Liver (tissue), 9 donors: ENCODE results near the gene CCM2. TPM values are rescaled to one million over a fixed set of nuclear protein-coding genes. Genes with fewer than 3 reads are reported as not detected.

Experiments
- DNase-seq: peaks from one replicate; pipeline ENCODE4 v3.0.0-alpha.2; 2017; ENCODE audit warnings: low spot score
- H3K27ac ChIP-seq, 2 donors: one replicate each; pipeline ENCODE4 v1.7.0; 2013; ENCODE audit warnings: inconsistent platforms in 2 of 2, low read length in 2 of 2, control low read depth in 1 of 2, low read depth in 1 of 2, mild to moderate bottlenecking in 1 of 2
- H3K27me3 ChIP-seq, 4 donors: one replicate each; pipeline versions ENCODE4 v1.6.1 to v1.7.0; 2013; ENCODE audit warnings: low read length in 3 of 4, inconsistent platforms in 1 of 4, mild to moderate bottlenecking in 1 of 4, moderate library complexity in 1 of 4; ENCODE audit not compliant: control insufficient read depth in 4 of 4, insufficient read depth in 4 of 4
- H3K36me3 ChIP-seq, 4 donors: one replicate each; pipeline versions ENCODE4 v1.6.1 to v1.7.0; 2013; ENCODE audit warnings: low read length in 3 of 4, mild to moderate bottlenecking in 3 of 4, low read depth in 1 of 4, moderate library complexity in 1 of 4; ENCODE audit not compliant: control insufficient read depth in 4 of 4, insufficient read depth in 3 of 4
- H3K4me1 ChIP-seq, 4 donors: one replicate each; pipeline versions ENCODE4 v1.6.1 to v1.7.0; 2013; ENCODE audit warnings: low read length in 3 of 4, mild to moderate bottlenecking in 3 of 4, moderate library complexity in 1 of 4; ENCODE audit not compliant: control insufficient read depth in 4 of 4, insufficient read depth in 4 of 4
- H3K4me3 ChIP-seq, 3 donors: one replicate each; pipeline versions ENCODE4 v1.6.1 to v1.7.0; 2013; ENCODE audit warnings: low read length in 3 of 3, control low read depth in 1 of 3, low read depth in 1 of 3, mild to moderate bottlenecking in 1 of 3
- H3K9ac ChIP-seq, 2 donors: one replicate each; pipeline ENCODE4 v1.7.0; 2013; ENCODE audit warnings: low read length in 2 of 2, mild to moderate bottlenecking in 2 of 2, moderate library complexity in 2 of 2, control low read depth in 1 of 2, low read depth in 1 of 2
- H3K9me3 ChIP-seq, 4 donors: one replicate each; pipeline versions ENCODE4 v1.6.1 to v1.7.0; 2013; ENCODE audit warnings: low read length in 3 of 4; ENCODE audit not compliant: control insufficient read depth in 4 of 4
- EGR1 ChIP-seq, 2 donors: IDR thresholded peaks; 2 replicates each; pipeline ENCODE4 v1.6.1; 2016 to 2018; ENCODE audit warnings: antibody characterized with exemption in 2 of 2, low read depth in 2 of 2
- FOXA1 ChIP-seq: IDR thresholded peaks from 2 replicates; pipeline ENCODE4 v1.6.1; 2016; ENCODE audit warnings: antibody characterized with exemption
- FOXA2 ChIP-seq: IDR thresholded peaks from 2 replicates; pipeline ENCODE4 v1.6.1; 2016; ENCODE audit warnings: antibody characterized with exemption
- GABPA ChIP-seq, 2 donors: IDR thresholded peaks in 1 of 2; conservative IDR thresholded peaks in 1 of 2; 2 replicates each; pipeline ENCODE4 v1.6.1; 2016; ENCODE audit warnings: antibody characterized with exemption in 2 of 2, mild to moderate bottlenecking in 1 of 2, moderate library complexity in 1 of 2
- HNF4A ChIP-seq, 2 donors: conservative IDR thresholded peaks; 2 replicates each; pipeline ENCODE4 v1.6.1; 2016; ENCODE audit warnings: antibody characterized with exemption in 2 of 2, mild to moderate bottlenecking in 2 of 2
- HNF4G ChIP-seq: IDR thresholded peaks from 2 replicates; pipeline ENCODE4 v1.6.1; 2016; ENCODE audit warnings: antibody characterized with exemption
- JUND ChIP-seq, 2 donors: IDR thresholded peaks; 2 replicates each; pipeline ENCODE4 v1.6.1; 2016; ENCODE audit warnings: antibody characterized with exemption in 2 of 2
- NR2F2 ChIP-seq: IDR thresholded peaks from 2 replicates; pipeline ENCODE4 v1.6.1; 2016; ENCODE audit warnings: antibody characterized with exemption
- RAD21 ChIP-seq, 2 donors: IDR thresholded peaks; 2 replicates each; pipeline ENCODE4 v1.6.1; 2016; ENCODE audit warnings: antibody characterized with exemption in 2 of 2, mild to moderate bottlenecking in 2 of 2
- SP1 ChIP-seq: IDR thresholded peaks from 2 replicates; pipeline ENCODE4 v1.6.1; 2018; ENCODE audit warnings: antibody characterized with exemption, mild to moderate bottlenecking
- TAF1 ChIP-seq: conservative IDR thresholded peaks from 2 replicates; pipeline ENCODE4 v1.6.1; 2016; ENCODE audit warnings: antibody characterized with exemption, mild to moderate bottlenecking
- WGBS: extraction: QIAGEN DNeasy Blood & Tissue Kit; methylation state at CpG from one replicate; pipeline ENCODE4 v1.1.7; 2013; 5-methylcytosine and 5-hydroxymethylcytosine counted together
- polyA plus RNA-seq, 2 donors: library from polyadenylated mRNA; stranded (reverse) in 1 of 2; unstranded in 1 of 2; fragments of 200-250 nt in 1 of 2; fragments of >200 nt in 1 of 2; fragmentation: Nextera tagmentation in 1 of 2; extraction: Ambion mirVana in 1 of 2; gene quantifications; one replicate each; pipeline versions ENCODE4 v1.2.1 to v1.2.3, GENCODE V29; 2013 to 2015
- total RNA-seq, 2 donors: library from RNA; depleted of rRNA; stranded (reverse); fragments of >200 nt; gene quantifications; one replicate each; pipeline ENCODE4 v1.2.3, GENCODE V29; 2014
- TF ChIP-seq, protein P1 (sequence below): fragments of 150-350 bp; IDR thresholded peaks from 2 replicates; pipeline ENCODE4 v1.5.1; 2017; ENCODE audit warnings: improper control_type of control experiment, low read depth, low read length; ENCODE audit not compliant: missing input control
- TF ChIP-seq, protein P2 (sequence below): IDR thresholded peaks from 2 replicates; pipeline ENCODE4 v1.6.1; 2016; ENCODE audit warnings: antibody characterized with exemption
- TF ChIP-seq, protein P3 (sequence below): IDR thresholded peaks from 2 replicates; pipeline ENCODE4 v1.6.1; 2016; ENCODE audit warnings: antibody characterized with exemption
- TF ChIP-seq, protein P4 (sequence below): IDR thresholded peaks from 2 replicates; pipeline ENCODE4 v1.6.1; 2016; ENCODE audit warnings: antibody characterized with exemption
- TF ChIP-seq, protein P5 (sequence below): IDR thresholded peaks from 2 replicates; pipeline ENCODE4 v1.6.1; 2016; ENCODE audit warnings: antibody characterized with exemption, mild to moderate bottlenecking
- donor health status: healthy.
- donor health status: healthy.
- donor health status: healthy.
- donor health status: healthy.
- donor health status: healthy.

The CCM2 gene
- total and polyA plus RNA-seq, 4 donors, result 26.3 to 65.0 (median 47.5) TPM

DNA sequence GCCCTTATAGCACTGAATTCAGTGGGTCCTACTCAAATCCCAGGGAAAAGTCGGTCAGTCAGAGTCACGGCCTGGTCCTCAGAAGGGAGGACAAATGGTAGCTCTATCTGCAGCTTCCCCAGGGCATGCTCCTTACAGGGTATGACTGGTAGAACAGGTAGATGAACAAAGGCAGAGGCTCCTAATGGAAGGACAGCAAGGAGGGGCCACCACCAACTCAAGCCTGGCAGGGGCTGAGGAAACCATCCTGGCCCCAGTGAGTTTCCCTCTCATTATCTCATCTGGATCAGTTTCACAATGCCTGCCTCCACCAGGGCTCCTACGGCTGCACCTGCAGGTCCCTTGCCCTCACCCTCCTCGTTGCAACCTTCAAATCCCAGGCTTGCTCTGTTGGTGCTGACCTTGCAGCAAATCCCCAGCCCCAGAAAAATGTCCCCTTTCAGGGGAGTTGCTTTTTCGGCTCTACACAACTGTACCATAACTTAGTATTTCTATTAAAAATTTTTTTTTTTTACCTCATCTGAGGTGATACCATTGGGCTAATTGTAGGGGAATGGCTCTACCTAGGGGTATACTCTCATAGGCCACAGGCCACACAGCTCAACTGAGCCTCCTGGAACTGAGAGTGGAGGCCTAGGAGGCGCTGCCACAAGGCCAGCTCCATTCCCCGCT is 18.8 kb upstream of the CCM2 start:
- Histone ChIP-seq H3K4me3 (no peak overlapping the region), H3K36me3 (peaks cover 5 to 30% (median 24%) of the 10 kb centered on the region in 4 donors), H3K9me3 (no peaks in the 10 kb centered on the region), H3K27ac (peak overlapping the region in 1 of 2 donors; percentile 25), H3K27me3 (no peaks in the 10 kb centered on the region), H3K9ac (no peak overlapping the region), H3K4me1 (peaks cover 0 to 4% (median 0%) of the 10 kb centered on the region in 4 donors)
- TF ChIP-seq NR2F2 (no peak), SP1 (no peak), EGR1 (IDR thresholded peaks at IDR 0.05; ENCODE audit: low read depth in 2 of 2) (no peak), HNF4G (no peak), FOXA2 (no peak), GABPA (IDR thresholded peaks at IDR 0.05 in 1 of 2, conservative IDR thresholded peaks at IDR 0.05 in 1 of 2) (no peak), HNF4A (conservative IDR thresholded peaks at IDR 0.05) (no peak), TAF1 (no peak), JUND (IDR thresholded peaks at IDR 0.05) (no peak), RAD21 (IDR thresholded peaks at IDR 0.05) (no peak)
- TF ChIP-seq, protein P1, sequence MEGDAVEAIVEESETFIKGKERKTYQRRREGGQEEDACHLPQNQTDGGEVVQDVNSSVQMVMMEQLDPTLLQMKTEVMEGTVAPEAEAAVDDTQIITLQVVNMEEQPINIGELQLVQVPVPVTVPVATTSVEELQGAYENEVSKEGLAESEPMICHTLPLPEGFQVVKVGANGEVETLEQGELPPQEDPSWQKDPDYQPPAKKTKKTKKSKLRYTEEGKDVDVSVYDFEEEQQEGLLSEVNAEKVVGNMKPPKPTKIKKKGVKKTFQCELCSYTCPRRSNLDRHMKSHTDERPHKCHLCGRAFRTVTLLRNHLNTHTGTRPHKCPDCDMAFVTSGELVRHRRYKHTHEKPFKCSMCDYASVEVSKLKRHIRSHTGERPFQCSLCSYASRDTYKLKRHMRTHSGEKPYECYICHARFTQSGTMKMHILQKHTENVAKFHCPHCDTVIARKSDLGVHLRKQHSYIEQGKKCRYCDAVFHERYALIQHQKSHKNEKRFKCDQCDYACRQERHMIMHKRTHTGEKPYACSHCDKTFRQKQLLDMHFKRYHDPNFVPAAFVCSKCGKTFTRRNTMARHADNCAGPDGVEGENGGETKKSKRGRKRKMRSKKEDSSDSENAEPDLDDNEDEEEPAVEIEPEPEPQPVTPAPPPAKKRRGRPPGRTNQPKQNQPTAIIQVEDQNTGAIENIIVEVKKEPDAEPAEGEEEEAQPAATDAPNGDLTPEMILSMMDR, result no peak
- TF ChIP-seq, protein P2, sequence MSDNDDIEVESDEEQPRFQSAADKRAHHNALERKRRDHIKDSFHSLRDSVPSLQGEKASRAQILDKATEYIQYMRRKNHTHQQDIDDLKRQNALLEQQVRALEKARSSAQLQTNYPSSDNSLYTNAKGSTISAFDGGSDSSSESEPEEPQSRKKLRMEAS, result no peak
- TF ChIP-seq, protein P3, sequence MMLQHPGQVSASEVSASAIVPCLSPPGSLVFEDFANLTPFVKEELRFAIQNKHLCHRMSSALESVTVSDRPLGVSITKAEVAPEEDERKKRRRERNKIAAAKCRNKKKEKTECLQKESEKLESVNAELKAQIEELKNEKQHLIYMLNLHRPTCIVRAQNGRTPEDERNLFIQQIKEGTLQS, result no peak
- TF ChIP-seq, protein P4, sequence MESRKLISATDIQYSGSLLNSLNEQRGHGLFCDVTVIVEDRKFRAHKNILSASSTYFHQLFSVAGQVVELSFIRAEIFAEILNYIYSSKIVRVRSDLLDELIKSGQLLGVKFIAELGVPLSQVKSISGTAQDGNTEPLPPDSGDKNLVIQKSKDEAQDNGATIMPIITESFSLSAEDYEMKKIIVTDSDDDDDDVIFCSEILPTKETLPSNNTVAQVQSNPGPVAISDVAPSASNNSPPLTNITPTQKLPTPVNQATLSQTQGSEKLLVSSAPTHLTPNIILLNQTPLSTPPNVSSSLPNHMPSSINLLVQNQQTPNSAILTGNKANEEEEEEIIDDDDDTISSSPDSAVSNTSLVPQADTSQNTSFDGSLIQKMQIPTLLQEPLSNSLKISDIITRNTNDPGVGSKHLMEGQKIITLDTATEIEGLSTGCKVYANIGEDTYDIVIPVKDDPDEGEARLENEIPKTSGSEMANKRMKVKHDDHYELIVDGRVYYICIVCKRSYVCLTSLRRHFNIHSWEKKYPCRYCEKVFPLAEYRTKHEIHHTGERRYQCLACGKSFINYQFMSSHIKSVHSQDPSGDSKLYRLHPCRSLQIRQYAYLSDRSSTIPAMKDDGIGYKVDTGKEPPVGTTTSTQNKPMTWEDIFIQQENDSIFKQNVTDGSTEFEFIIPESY, result no peak
- WGBS, result 91% methylated on average over 7 of the region's 7 CpGs
- DNase-seq, result no peak

DNA sequence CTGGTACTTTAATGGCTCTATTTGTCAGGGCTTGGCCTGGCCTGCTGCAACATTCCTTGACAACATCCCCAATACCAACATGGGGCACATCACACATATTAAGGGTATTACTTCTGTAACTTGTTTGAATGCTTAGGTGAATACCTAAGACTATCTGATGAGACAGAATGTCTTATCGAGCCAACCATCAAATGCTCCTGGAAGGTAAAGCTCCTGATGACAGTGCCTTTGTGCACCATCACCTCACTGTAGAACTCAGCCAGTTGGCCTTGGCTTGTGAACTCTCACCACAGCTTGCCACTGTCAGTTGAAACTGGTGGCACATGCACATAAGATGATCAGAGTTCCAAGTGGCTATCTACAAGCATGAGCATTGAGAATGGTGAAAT is 17.5 kb upstream of the CCM2 start:
- TF ChIP-seq, protein P4, result no peak
- TF ChIP-seq, protein P3, result no peak
- TF ChIP-seq FOXA1 (no peak), HNF4A (conservative IDR thresholded peaks at IDR 0.05) (no peak), GABPA (IDR thresholded peaks at IDR 0.05 in 1 of 2, conservative IDR thresholded peaks at IDR 0.05 in 1 of 2) (no peak), SP1 (no peak), HNF4G (no peak)
- TF ChIP-seq, protein P5, sequence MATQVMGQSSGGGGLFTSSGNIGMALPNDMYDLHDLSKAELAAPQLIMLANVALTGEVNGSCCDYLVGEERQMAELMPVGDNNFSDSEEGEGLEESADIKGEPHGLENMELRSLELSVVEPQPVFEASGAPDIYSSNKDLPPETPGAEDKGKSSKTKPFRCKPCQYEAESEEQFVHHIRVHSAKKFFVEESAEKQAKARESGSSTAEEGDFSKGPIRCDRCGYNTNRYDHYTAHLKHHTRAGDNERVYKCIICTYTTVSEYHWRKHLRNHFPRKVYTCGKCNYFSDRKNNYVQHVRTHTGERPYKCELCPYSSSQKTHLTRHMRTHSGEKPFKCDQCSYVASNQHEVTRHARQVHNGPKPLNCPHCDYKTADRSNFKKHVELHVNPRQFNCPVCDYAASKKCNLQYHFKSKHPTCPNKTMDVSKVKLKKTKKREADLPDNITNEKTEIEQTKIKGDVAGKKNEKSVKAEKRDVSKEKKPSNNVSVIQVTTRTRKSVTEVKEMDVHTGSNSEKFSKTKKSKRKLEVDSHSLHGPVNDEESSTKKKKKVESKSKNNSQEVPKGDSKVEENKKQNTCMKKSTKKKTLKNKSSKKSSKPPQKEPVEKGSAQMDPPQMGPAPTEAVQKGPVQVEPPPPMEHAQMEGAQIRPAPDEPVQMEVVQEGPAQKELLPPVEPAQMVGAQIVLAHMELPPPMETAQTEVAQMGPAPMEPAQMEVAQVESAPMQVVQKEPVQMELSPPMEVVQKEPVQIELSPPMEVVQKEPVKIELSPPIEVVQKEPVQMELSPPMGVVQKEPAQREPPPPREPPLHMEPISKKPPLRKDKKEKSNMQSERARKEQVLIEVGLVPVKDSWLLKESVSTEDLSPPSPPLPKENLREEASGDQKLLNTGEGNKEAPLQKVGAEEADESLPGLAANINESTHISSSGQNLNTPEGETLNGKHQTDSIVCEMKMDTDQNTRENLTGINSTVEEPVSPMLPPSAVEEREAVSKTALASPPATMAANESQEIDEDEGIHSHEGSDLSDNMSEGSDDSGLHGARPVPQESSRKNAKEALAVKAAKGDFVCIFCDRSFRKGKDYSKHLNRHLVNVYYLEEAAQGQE, result no peak
- no peaks in the 10 kb centered on the region for H3K27me3 ChIP-seq
- no peaks in the 10 kb centered on the region for H3K9me3 ChIP-seq
- DNase-seq, result no peak
- no peak overlapping the region for H3K4me3 ChIP-seq
- peaks cover 5 to 30% (median 24%) of the 10 kb centered on the region in 4 donors for H3K36me3 ChIP-seq
- peaks cover 0 to 5% (median 2%) of the 10 kb centered on the region in 4 donors for H3K4me1 ChIP-seq
- no peak overlapping the region for H3K9ac ChIP-seq
- WGBS, result 94% methylated on average over 1 of the region's 1 CpG
- H3K27ac ChIP-seq, result no peak overlapping the region
